HG03159 (cell line): ENCODE results near the gene NAMPT.
A peak's percentile ranks its signal among the peaks of the same experiment; 100 is the strongest.
"Not testable (repeated sequence)": the region's sequence is repeated elsewhere in the genome, so short reads cannot be mapped to it uniquely, and the experiment has no call there.

Experiments
- ATAC-seq: cut with Tn5 transposase; IDR thresholded peaks from one replicate; pipeline ENCODE4 v1.9.1; 2021; ENCODE audit warnings: mild to moderate bottlenecking, moderate library complexity; ENCODE audit not compliant: unreplicated experiment

NAMPT gene

GRCh38 chr7:106305732-106306131 lies 20.9 kb upstream of the NAMPT start:
- ATAC-seq = no peak

GRCh38 chr7:106304568-106304967 lies 19.8 kb upstream of the NAMPT start:
- ATAC-seq = no peak

- not testable (repeated sequence) for ATAC-seq
These were observed 13.8 kb upstream of the NAMPT start for GRCh38 chr7:106298631-106299030.

- ATAC-seq = not testable (repeated sequence)
These were observed 13.4 kb upstream of the NAMPT start for GRCh38 chr7:106298155-106298554.

GRCh38 chr7:106294334-106294733 lies 9.6 kb upstream of the NAMPT start:
- ATAC-seq = no peak

GRCh38 chr7:106291247-106291646 lies 6.5 kb upstream of the NAMPT start:
- ATAC-seq = no peak

- ATAC-seq = no peak
These were observed 5.5 kb upstream of the NAMPT start for GRCh38 chr7:106290319-106290718.

GRCh38 chr7:106289848-106290247 lies 5.1 kb upstream of the NAMPT start:
- no peak for ATAC-seq

GRCh38 chr7:106288263-106288662 lies 3.5 kb upstream of the NAMPT start:
- no peak for ATAC-seq

- ATAC-seq = no peak
These were observed 3.0 kb upstream of the NAMPT start for GRCh38 chr7:106287786-106288185.

- peak; percentile 33 for ATAC-seq
These were observed 1.2 kb upstream of the NAMPT start for GRCh38 chr7:106285855-106286492.

GRCh38 chr7:106285051-106285854 lies 470 bp upstream of the NAMPT start:
- ATAC-seq = peak; percentile 74

GRCh38 chr7:106283831-106284713 lies 711 bp downstream of the NAMPT start:
- no peak for ATAC-seq

- no peak for ATAC-seq
These were observed 1.3 kb downstream of the NAMPT start for GRCh38 chr7:106283501-106283830.

- ATAC-seq = no peak
These were observed 1.9 kb downstream of the NAMPT start for GRCh38 chr7:106282852-106283251.

- ATAC-seq = no peak
These were observed 2.4 kb downstream of the NAMPT start for GRCh38 chr7:106282390-106282789.

- no peak for ATAC-seq
These were observed 3.0 kb downstream of the NAMPT start for GRCh38 chr7:106281585-106282318.

GRCh38 chr7:106281127-106281526 lies 3.7 kb downstream of the NAMPT start:
- no peak for ATAC-seq

- no peak for ATAC-seq
These were observed 5.2 kb downstream of the NAMPT start for GRCh38 chr7:106279425-106280197.

- no peak for ATAC-seq
These were observed 6.1 kb downstream of the NAMPT start for GRCh38 chr7:106278695-106279094.
